ENCODE data around the gene SLC39A3. TPM values are rescaled to one million over a fixed set of nuclear protein-coding genes. Genes with fewer than 3 reads are reported as not detected.

SLC39A3 gene, protein sequence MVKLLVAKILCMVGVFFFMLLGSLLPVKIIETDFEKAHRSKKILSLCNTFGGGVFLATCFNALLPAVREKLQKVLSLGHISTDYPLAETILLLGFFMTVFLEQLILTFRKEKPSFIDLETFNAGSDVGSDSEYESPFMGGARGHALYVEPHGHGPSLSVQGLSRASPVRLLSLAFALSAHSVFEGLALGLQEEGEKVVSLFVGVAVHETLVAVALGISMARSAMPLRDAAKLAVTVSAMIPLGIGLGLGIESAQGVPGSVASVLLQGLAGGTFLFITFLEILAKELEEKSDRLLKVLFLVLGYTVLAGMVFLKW
- total RNA-seq = 33.2 and 40.5 TPM in 2 replicates

DNA sequence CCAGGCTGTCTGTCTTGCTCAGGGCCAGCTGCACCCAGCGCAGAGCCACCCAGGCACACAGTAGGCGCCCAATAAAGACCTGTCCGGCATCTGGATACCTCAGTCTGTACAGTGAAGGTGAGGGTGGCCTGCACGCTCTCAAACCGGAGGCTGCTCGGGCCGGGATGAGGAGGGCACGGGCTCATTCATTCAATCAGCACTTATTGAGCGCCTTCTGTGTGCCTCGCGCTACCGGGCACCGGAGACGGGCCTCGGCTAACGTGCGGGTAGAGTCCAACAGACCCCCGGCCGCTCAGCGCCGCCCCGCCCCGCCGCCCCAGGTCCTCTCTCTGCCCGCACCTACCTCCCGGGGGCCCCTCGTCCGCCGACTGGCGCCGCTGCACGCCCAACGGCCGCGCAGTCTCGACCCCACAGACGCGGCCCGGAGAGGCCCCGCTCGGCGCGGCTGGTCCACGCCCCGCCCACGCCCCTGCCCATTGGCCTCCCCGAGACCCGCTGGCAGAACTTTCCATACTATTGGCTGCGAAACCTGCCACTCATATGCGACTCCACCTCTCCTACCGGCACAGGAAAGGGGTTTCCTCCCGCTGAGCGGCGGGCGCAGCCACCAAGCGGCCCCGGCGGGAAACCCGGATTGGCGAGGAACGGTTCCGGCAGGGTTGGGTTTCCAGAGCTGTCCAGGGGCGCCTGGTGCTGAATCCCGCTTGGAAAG, at the start of gene SLC39A3:
TSS of gene SLC39A3 (minus strand) at position 416 of the 712 bp plus-strand sequence. CDS start 2,760 bp downstream, outside the sequence.

DNA sequence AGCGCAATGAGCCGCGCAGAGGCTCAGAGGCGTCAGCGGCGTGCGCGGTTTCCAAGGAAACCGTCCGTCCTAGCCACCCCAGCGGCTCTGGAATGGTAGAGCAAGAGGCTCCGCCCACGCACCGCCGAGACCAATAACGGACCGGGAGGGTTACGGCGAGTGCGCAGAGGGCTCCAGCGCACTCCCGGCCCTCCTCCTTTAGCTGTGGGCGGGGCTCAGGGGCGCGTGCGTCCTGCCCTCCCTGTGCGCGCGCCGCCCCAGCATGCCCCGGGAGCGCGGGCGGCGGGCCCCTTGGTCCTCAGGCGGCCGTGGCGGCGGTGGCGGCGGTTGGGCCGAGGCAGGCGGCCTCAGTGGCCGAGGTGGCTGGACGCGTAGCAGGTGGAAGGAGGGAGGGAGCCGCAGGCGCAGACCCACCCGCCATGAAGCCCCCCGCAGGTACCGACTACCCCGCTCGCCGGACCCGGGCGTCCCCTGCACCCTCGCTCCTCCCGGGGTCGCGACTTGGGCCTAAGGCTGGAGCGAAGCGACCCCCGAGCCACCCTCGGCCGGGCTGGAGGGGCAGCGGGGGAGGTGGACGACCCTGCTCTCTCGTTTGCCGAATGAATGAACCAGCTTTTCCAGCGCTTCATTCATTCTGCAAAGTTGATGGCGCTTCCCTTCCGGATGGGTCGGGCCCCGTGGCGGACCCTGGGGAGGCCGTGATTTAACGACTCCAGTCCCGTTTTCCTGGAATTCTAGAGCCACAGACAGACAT, 45.6 kb upstream of the SLC39A3 start, which contains the start of gene THOP1:
TSS of gene THOP1 (plus strand) at position 260 of the 754 bp plus-strand sequence. CDS start at position 420, 160 bp downstream.

DNA sequence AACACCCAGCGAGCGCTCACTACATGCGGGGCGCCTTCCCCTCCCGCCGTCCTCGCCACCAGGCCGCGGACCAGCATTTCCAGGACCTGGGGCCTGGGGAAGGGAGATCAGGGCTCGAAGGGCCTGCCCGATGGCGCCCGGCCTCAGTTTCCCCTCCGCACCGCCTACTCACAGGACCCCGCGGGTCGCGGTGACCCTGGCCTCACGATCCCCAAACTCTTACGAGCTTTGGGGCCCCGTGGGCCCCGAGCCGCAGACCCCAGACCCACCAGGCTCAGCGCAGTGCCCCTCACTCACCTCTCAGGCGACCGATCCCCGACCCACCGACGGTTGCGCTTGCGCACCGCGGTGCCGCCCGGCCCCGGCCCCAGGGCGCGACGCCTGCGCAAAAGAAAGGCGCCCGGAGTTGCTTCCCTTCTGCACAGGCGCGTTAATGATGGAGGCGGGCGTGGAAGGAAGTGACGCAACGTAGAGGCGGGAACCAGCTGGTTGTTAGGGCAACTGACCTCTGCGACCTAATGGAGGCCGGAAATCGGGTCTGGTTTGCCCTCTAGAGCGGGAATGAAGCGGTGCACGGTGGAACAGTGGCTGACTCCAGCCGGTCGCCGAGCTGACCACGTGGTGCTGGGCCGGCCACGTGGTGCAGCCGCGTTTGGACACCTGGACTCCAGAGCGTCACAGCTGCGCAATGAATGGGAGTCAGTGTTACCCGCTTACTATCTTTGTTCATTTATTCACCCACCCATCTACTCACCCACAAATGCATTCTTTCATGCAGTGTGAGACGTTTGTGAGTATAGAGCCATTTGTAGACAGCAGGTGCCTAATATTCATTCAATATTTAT, 43.3 kb upstream of the SLC39A3 start, which contains the start of gene SGTA:
TSS of gene SGTA (minus strand) at position 338 of the 845 bp plus-strand sequence. CDS start 14,205 bp downstream, outside the sequence.

DNA sequence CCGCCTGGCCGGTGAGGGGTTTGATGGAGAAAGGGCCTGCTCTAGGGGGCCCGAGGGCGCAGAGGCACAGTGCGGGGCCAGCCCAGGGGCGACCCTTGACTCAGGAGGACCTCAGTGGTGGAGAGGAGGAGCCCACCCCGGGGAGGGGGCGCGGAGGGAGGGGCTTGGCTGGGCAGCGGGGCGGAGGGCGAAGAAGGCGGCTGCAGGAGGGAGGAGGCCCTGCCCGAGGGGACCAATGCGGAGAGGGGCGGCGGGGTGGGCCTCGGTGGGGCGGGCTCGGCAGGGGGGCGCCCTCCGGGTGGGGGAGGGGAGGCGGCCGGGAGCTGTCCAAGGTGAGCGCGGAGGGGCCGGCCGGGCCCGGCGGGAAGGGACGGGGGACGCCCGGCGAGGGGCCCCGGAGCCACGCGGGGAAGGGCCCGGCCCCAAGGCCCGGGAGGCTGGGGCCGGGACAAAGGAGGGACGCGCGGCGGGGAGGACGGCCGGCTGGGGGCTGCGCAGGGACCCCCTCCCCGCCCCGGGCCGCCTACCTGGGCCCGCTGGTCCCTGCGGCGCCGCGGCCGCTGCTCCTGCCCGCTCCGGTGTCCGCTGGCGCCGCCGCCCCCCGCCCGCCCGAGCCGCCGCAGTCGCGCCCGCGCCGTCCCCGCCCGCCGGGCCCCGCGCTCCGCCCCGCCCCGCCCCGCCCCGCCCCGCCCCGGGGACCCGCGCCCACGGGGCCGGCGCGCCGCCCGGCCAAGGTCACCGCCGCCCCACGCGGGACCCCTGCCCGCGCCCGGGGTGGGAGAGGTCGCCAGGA, 18.8 kb downstream of the SLC39A3 start, which contains the start of gene DIRAS1:
TSS of gene DIRAS1 (minus strand) at position 596 of the 793 bp plus-strand sequence. CDS start 3,566 bp downstream, outside the sequence.

DNA sequence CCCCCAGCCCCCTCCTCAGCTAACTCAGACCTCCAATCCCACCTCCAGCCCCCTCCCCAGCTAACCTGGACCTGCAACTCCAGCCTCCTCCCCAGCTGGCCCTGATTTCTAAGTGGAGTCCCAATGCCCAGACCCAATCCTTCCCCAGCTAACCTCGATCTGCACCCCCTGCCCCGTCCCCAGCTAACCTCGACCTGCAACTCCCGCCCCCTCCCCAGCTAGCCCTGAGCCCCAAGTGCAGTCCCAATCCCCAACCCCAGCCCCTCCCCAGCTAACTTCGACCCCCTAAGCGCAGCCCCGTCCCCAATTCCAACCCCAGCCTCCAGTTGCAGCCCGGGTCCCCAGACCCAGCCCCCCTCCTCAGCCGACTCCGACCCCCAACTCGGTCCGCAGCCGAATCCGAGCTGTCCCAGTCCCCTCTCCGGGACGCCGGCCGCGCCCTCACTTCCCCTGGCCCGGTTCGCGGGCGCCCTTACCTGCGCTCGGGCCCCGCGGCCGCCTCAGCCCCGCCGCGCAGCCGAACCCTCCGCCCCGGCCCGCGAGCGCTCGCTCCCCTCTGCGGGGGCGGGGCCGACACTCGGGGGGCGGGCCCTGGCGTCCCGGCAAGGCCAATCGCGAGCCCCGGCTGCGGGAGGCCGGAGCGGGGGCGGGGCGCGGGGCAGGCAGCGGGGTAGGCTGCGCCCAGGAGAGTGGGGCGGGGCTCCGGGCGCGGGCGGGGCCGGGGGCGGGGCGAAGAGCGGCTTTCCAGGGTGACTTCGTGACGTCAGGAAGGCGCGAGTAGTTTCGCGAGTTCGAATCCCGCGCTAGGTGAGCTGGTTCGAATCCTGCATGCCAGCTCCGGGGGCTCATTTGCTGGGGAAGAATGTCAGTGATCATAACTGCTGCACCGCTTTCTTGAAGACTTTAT, 37.4 kb downstream of the SLC39A3 start, which contains the start of gene GNG7:
TSS of gene GNG7 (minus strand) at position 525 of the 907 bp plus-strand sequence. CDS start 182,006 bp downstream, outside the sequence.

Other genes with a start within 250 kb of the SLC39A3 start
- gene GNG7, start 37.3 kb downstream of the SLC39A3 start, total RNA-seq = 0.58 and 0.68 TPM in 2 replicates
- gene DIRAS1, start 18.6 kb downstream of the SLC39A3 start, total RNA-seq = 3.7 and 9.1 TPM in 2 replicates
- 48.1 and 51.0 TPM in 2 replicates for gene SGTA, start 43.3 kb upstream of the SLC39A3 start, total RNA-seq
- 53.5 and 76.2 TPM in 2 replicates for gene THOP1, start 45.5 kb upstream of the SLC39A3 start, total RNA-seq
- gene ZNF554, start 79.9 kb upstream of the SLC39A3 start, total RNA-seq = 3.0 and 3.1 TPM in 2 replicates
- 4.0 and 6.6 TPM in 2 replicates for gene ZNF555, start 101.5 kb upstream of the SLC39A3 start, total RNA-seq
- under 0.01 TPM in 1 of 2 replicates, not detected in the other for gene ZNF556, start 127.3 kb upstream of the SLC39A3 start, total RNA-seq
- 3.1 and 4.1 TPM in 2 replicates for gene ZNF57, start 160.9 kb upstream of the SLC39A3 start, total RNA-seq
- 0.43 and 1.9 TPM in 2 replicates for gene ZNF77, start 205.0 kb upstream of the SLC39A3 start, total RNA-seq
- 1.6 TPM in 1 of 2 replicates, not detected in the other for gene TLE6, start 237.5 kb upstream of the SLC39A3 start, total RNA-seq